ENCODE measurements around the gene MYLK4.

DNA sequence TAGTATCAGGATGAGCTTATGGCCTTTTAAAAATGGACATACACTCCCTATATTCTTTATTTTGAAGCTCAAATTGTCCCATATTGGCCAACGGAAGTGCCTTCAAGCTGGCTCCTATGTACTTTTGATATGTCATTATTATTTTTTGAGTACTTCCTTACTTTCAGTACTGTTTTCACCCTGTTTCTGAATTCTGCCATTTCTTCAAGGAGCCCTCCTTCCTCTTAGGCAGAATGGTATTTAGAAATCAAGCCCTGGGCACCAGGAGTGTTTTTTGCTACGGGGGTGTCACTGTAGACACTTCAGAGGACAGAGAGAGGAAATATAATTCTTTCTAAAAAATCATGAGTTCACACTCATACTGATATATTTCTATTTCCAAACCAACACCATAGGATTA is 5.5 kb upstream of the MYLK4 start:
- TF ChIP-seq, protein P1, sequence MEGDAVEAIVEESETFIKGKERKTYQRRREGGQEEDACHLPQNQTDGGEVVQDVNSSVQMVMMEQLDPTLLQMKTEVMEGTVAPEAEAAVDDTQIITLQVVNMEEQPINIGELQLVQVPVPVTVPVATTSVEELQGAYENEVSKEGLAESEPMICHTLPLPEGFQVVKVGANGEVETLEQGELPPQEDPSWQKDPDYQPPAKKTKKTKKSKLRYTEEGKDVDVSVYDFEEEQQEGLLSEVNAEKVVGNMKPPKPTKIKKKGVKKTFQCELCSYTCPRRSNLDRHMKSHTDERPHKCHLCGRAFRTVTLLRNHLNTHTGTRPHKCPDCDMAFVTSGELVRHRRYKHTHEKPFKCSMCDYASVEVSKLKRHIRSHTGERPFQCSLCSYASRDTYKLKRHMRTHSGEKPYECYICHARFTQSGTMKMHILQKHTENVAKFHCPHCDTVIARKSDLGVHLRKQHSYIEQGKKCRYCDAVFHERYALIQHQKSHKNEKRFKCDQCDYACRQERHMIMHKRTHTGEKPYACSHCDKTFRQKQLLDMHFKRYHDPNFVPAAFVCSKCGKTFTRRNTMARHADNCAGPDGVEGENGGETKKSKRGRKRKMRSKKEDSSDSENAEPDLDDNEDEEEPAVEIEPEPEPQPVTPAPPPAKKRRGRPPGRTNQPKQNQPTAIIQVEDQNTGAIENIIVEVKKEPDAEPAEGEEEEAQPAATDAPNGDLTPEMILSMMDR (IDR thresholded peaks at IDR 0.05): no peak
- no peak for TF ChIP-seq POLR2A (IDR thresholded peaks at IDR 0.05)
